ENCODE measurements around the gene DNMT3B. TPM values are rescaled to one million over a fixed set of nuclear protein-coding genes. Genes with fewer than 3 reads are reported as not detected.

DNMT3B gene
- polyA plus RNA-seq, 1 donor (not counting 4 experiments of a cell fraction or from before 2014, with no cell fraction given) = 1.1 TPM

DNA sequence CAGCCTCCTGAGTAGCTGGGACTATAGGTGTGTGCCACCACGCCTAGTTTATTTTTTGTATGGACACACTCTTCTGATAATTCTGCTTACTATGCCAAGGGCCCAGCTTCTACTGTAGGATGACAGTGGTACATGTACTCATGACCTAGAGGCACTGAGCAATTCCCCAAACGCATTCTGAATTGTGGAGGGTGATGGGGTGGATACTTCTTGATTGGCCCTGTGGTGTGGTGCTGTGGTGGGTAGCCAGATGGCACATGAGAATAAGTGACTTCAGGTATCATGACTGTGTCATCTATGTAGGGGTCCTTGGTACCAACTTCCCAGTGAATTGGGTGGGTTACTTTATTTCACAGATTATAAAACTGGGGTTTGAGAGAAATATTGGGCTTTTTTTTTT lies 11.0 kb downstream of the DNMT3B start:
- dilution Hi-C loops (cut with MboI; ENCODE audit: extremely low pct_ligation_motif_present, low sequenced_read_pairs) = no loop called here
- H3K9me1 ChIP-seq (ENCODE audit: control insufficient read depth, extremely low read depth, insufficient read depth, low read length) = peaks cover 3% of the 10 kb centered on the region
- no peaks in the 10 kb centered on the region for H3K27me3 ChIP-seq (ENCODE audit: control insufficient read depth, extremely low read depth, insufficient read depth, low read length)
- H2AFZ ChIP-seq (ENCODE audit: control insufficient read depth, low read length) = no peak overlapping the region
- no peaks in the 10 kb centered on the region for H4K20me1 ChIP-seq (ENCODE audit: control insufficient read depth, extremely low read depth, insufficient read depth, low read length)
- H3K9me3 ChIP-seq (ENCODE audit: control insufficient read depth, low read depth, low read length) = no peaks in the 10 kb centered on the region
- peaks cover 26% of the 10 kb centered on the region for H3K4me1 ChIP-seq (ENCODE audit: control insufficient read depth, extremely low read depth, insufficient read depth, low read length)
- no peak overlapping the region for H3K4me3 ChIP-seq (ENCODE audit: control insufficient read depth in 2 of 3, extremely low read depth in 1 of 3, insufficient read depth in 2 of 3, low read depth in 1 of 3, low read length in 3 of 3)
- no peak overlapping the region for H3K4me2 ChIP-seq (ENCODE audit: control insufficient read depth, extremely low read depth, insufficient read depth, low read depth, low read length)
- no peak overlapping the region for H3K27ac ChIP-seq (ENCODE audit: control insufficient read depth, insufficient read depth, low read length)
- FAIRE-seq (no peak), DNase-seq (ENCODE audit: low read depth, low spot score) (no peak)
- H3K9ac ChIP-seq (ENCODE audit: control insufficient read depth, extremely low read depth, insufficient read depth, low read length) = no peak overlapping the region
- TF ChIP-seq, protein P1, sequence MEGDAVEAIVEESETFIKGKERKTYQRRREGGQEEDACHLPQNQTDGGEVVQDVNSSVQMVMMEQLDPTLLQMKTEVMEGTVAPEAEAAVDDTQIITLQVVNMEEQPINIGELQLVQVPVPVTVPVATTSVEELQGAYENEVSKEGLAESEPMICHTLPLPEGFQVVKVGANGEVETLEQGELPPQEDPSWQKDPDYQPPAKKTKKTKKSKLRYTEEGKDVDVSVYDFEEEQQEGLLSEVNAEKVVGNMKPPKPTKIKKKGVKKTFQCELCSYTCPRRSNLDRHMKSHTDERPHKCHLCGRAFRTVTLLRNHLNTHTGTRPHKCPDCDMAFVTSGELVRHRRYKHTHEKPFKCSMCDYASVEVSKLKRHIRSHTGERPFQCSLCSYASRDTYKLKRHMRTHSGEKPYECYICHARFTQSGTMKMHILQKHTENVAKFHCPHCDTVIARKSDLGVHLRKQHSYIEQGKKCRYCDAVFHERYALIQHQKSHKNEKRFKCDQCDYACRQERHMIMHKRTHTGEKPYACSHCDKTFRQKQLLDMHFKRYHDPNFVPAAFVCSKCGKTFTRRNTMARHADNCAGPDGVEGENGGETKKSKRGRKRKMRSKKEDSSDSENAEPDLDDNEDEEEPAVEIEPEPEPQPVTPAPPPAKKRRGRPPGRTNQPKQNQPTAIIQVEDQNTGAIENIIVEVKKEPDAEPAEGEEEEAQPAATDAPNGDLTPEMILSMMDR (optimal IDR thresholded peaks at IDR 0.05 in 1 of 3, IDR thresholded peaks at IDR 0.05 in 1 of 3, conservative IDR thresholded peaks at IDR 0.05 in 1 of 3; ENCODE audit: extremely low read depth in 1 of 3, insufficient read depth in 2 of 3, low read length in 3 of 3) = no peak
- no peak for TF ChIP-seq EZH2 (IDR thresholded peaks at IDR 0.05; ENCODE audit: low read length)
- H3K36me3 ChIP-seq (ENCODE audit: control insufficient read depth in 2 of 2, extremely low read depth in 1 of 2, insufficient read depth in 2 of 2, low read length in 2 of 2) = no peaks in the 10 kb centered on the region
- H3K79me2 ChIP-seq (ENCODE audit: control insufficient read depth, insufficient read depth, low read length) = no peaks in the 10 kb centered on the region

DNA sequence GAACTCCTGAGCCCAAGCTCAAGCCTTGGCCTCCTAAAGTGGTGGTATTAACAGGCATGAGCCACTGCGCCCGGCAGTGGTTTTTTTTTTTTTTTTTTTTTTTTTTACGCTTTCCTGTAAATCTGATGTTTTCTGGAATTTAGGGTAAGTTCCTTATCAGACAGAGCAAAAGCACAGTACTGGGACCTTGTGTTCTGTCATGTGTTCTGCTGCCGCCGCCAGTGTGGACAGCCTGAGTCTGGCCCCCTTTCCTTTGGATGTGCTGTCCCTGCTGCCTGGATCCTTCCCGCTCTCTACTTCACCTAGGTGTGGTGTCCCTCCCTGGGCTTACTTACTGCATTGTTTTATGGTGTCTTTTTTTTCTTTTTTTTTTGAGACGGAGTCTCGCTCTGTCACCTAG lies 11.7 kb downstream of the DNMT3B start:
- no peak for TF ChIP-seq EZH2 (IDR thresholded peaks at IDR 0.05; ENCODE audit: low read length)
- TF ChIP-seq, protein P1 (optimal IDR thresholded peaks at IDR 0.05 in 1 of 3, IDR thresholded peaks at IDR 0.05 in 1 of 3, conservative IDR thresholded peaks at IDR 0.05 in 1 of 3; ENCODE audit: extremely low read depth in 1 of 3, insufficient read depth in 2 of 3, low read length in 3 of 3) = no peak
- no peak overlapping the region for H3K9ac ChIP-seq (ENCODE audit: control insufficient read depth, extremely low read depth, insufficient read depth, low read length)
- H3K4me2 ChIP-seq (ENCODE audit: control insufficient read depth, extremely low read depth, insufficient read depth, low read depth, low read length) = no peak overlapping the region
- no peaks in the 10 kb centered on the region for H3K36me3 ChIP-seq (ENCODE audit: control insufficient read depth in 2 of 2, extremely low read depth in 1 of 2, insufficient read depth in 2 of 2, low read length in 2 of 2)
- dilution Hi-C loops (cut with MboI; ENCODE audit: extremely low pct_ligation_motif_present, low sequenced_read_pairs) = no loop called here
- FAIRE-seq (no peak), DNase-seq (ENCODE audit: low read depth, low spot score) (no peak)
- H3K4me1 ChIP-seq (ENCODE audit: control insufficient read depth, extremely low read depth, insufficient read depth, low read length) = peaks cover 26% of the 10 kb centered on the region
- H3K27me3 ChIP-seq (ENCODE audit: control insufficient read depth, extremely low read depth, insufficient read depth, low read length) = no peaks in the 10 kb centered on the region
- H3K27ac ChIP-seq (ENCODE audit: control insufficient read depth, insufficient read depth, low read length) = no peak overlapping the region
- H3K9me3 ChIP-seq (ENCODE audit: control insufficient read depth, low read depth, low read length) = no peaks in the 10 kb centered on the region
- peaks cover 3% of the 10 kb centered on the region for H3K9me1 ChIP-seq (ENCODE audit: control insufficient read depth, extremely low read depth, insufficient read depth, low read length)
- H2AFZ ChIP-seq (ENCODE audit: control insufficient read depth, low read length) = no peak overlapping the region
- no peak overlapping the region for H3K4me3 ChIP-seq (ENCODE audit: control insufficient read depth in 2 of 3, extremely low read depth in 1 of 3, insufficient read depth in 2 of 3, low read depth in 1 of 3, low read length in 3 of 3)
- no peaks in the 10 kb centered on the region for H3K79me2 ChIP-seq (ENCODE audit: control insufficient read depth, insufficient read depth, low read length)
- no peaks in the 10 kb centered on the region for H4K20me1 ChIP-seq (ENCODE audit: control insufficient read depth, extremely low read depth, insufficient read depth, low read length)
